Liver (tissue), 9 donors: ENCODE data around the gene RELL2. TPM values are rescaled to one million over a fixed set of nuclear protein-coding genes. Genes with fewer than 3 reads are reported as not detected.

Source experiments
- DNase-seq: peaks from one replicate; pipeline ENCODE4 v3.0.0-alpha.2; 2017; ENCODE audit warnings: low spot score
- H3K27ac ChIP-seq, 2 donors: one replicate each; pipeline ENCODE4 v1.7.0; 2013; ENCODE audit warnings: inconsistent platforms in 2 of 2, low read length in 2 of 2, control low read depth in 1 of 2, low read depth in 1 of 2, mild to moderate bottlenecking in 1 of 2
- H3K27me3 ChIP-seq, 4 donors: one replicate each; pipeline versions ENCODE4 v1.6.1 to v1.7.0; 2013; ENCODE audit warnings: low read length in 3 of 4, inconsistent platforms in 1 of 4, mild to moderate bottlenecking in 1 of 4, moderate library complexity in 1 of 4; ENCODE audit not compliant: control insufficient read depth in 4 of 4, insufficient read depth in 4 of 4
- H3K36me3 ChIP-seq, 4 donors: one replicate each; pipeline versions ENCODE4 v1.6.1 to v1.7.0; 2013; ENCODE audit warnings: low read length in 3 of 4, mild to moderate bottlenecking in 3 of 4, low read depth in 1 of 4, moderate library complexity in 1 of 4; ENCODE audit not compliant: control insufficient read depth in 4 of 4, insufficient read depth in 3 of 4
- H3K4me1 ChIP-seq, 4 donors: one replicate each; pipeline versions ENCODE4 v1.6.1 to v1.7.0; 2013; ENCODE audit warnings: low read length in 3 of 4, mild to moderate bottlenecking in 3 of 4, moderate library complexity in 1 of 4; ENCODE audit not compliant: control insufficient read depth in 4 of 4, insufficient read depth in 4 of 4
- H3K4me3 ChIP-seq, 3 donors: one replicate each; pipeline versions ENCODE4 v1.6.1 to v1.7.0; 2013; ENCODE audit warnings: low read length in 3 of 3, control low read depth in 1 of 3, low read depth in 1 of 3, mild to moderate bottlenecking in 1 of 3
- H3K9ac ChIP-seq, 2 donors: one replicate each; pipeline ENCODE4 v1.7.0; 2013; ENCODE audit warnings: low read length in 2 of 2, mild to moderate bottlenecking in 2 of 2, moderate library complexity in 2 of 2, control low read depth in 1 of 2, low read depth in 1 of 2
- H3K9me3 ChIP-seq, 4 donors: one replicate each; pipeline versions ENCODE4 v1.6.1 to v1.7.0; 2013; ENCODE audit warnings: low read length in 3 of 4; ENCODE audit not compliant: control insufficient read depth in 4 of 4
- FOXA1 ChIP-seq: IDR thresholded peaks from 2 replicates; pipeline ENCODE4 v1.6.1; 2016; ENCODE audit warnings: antibody characterized with exemption
- HNF4A ChIP-seq, 2 donors: conservative IDR thresholded peaks; 2 replicates each; pipeline ENCODE4 v1.6.1; 2016; ENCODE audit warnings: antibody characterized with exemption in 2 of 2, mild to moderate bottlenecking in 2 of 2
- HNF4G ChIP-seq: IDR thresholded peaks from 2 replicates; pipeline ENCODE4 v1.6.1; 2016; ENCODE audit warnings: antibody characterized with exemption
- JUND ChIP-seq, 2 donors: IDR thresholded peaks; 2 replicates each; pipeline ENCODE4 v1.6.1; 2016; ENCODE audit warnings: antibody characterized with exemption in 2 of 2
- NR2F2 ChIP-seq: IDR thresholded peaks from 2 replicates; pipeline ENCODE4 v1.6.1; 2016; ENCODE audit warnings: antibody characterized with exemption
- RAD21 ChIP-seq, 2 donors: IDR thresholded peaks; 2 replicates each; pipeline ENCODE4 v1.6.1; 2016; ENCODE audit warnings: antibody characterized with exemption in 2 of 2, mild to moderate bottlenecking in 2 of 2
- RXRA ChIP-seq, 2 donors: IDR thresholded peaks; 2 replicates each; pipeline ENCODE4 v1.6.1; 2017 to 2018; ENCODE audit warnings: antibody characterized with exemption in 2 of 2, mild to moderate bottlenecking in 1 of 2
- TAF1 ChIP-seq: conservative IDR thresholded peaks from 2 replicates; pipeline ENCODE4 v1.6.1; 2016; ENCODE audit warnings: antibody characterized with exemption, mild to moderate bottlenecking
- YY1 ChIP-seq: IDR thresholded peaks from 2 replicates; pipeline ENCODE4 v1.6.1; 2016; ENCODE audit warnings: antibody characterized with exemption, mild to moderate bottlenecking
- WGBS: extraction: QIAGEN DNeasy Blood & Tissue Kit; methylation state at CpG from one replicate; pipeline ENCODE4 v1.1.7; 2013; 5-methylcytosine and 5-hydroxymethylcytosine counted together
- polyA plus RNA-seq, 2 donors: library from polyadenylated mRNA; stranded (reverse) in 1 of 2; unstranded in 1 of 2; fragments of 200-250 nt in 1 of 2; fragments of >200 nt in 1 of 2; fragmentation: Nextera tagmentation in 1 of 2; extraction: Ambion mirVana in 1 of 2; gene quantifications; one replicate each; pipeline versions ENCODE4 v1.2.1 to v1.2.3, GENCODE V29; 2013 to 2015
- total RNA-seq, 2 donors: library from RNA; depleted of rRNA; stranded (reverse); fragments of >200 nt; gene quantifications; one replicate each; pipeline ENCODE4 v1.2.3, GENCODE V29; 2014
- TF ChIP-seq, protein P1 (sequence below): IDR thresholded peaks from 2 replicates; pipeline ENCODE4 v1.6.1; 2016; ENCODE audit warnings: antibody characterized with exemption, mild to moderate bottlenecking
- TF ChIP-seq, protein P2 (sequence below): IDR thresholded peaks from 2 replicates; pipeline ENCODE4 v1.6.1; 2016; ENCODE audit warnings: antibody characterized with exemption
- donor health status: healthy.
- donor health status: healthy.
- donor health status: healthy.
- donor health status: healthy.
- donor health status: healthy.

RELL2 gene
- total and polyA plus RNA-seq, 4 donors = 0.47 to 1.3 (median 0.88) TPM

- no peak overlapping the region for H3K9ac ChIP-seq
- WGBS = 77% methylated on average over 2 of the region's 2 CpGs
- TF ChIP-seq, protein P1, sequence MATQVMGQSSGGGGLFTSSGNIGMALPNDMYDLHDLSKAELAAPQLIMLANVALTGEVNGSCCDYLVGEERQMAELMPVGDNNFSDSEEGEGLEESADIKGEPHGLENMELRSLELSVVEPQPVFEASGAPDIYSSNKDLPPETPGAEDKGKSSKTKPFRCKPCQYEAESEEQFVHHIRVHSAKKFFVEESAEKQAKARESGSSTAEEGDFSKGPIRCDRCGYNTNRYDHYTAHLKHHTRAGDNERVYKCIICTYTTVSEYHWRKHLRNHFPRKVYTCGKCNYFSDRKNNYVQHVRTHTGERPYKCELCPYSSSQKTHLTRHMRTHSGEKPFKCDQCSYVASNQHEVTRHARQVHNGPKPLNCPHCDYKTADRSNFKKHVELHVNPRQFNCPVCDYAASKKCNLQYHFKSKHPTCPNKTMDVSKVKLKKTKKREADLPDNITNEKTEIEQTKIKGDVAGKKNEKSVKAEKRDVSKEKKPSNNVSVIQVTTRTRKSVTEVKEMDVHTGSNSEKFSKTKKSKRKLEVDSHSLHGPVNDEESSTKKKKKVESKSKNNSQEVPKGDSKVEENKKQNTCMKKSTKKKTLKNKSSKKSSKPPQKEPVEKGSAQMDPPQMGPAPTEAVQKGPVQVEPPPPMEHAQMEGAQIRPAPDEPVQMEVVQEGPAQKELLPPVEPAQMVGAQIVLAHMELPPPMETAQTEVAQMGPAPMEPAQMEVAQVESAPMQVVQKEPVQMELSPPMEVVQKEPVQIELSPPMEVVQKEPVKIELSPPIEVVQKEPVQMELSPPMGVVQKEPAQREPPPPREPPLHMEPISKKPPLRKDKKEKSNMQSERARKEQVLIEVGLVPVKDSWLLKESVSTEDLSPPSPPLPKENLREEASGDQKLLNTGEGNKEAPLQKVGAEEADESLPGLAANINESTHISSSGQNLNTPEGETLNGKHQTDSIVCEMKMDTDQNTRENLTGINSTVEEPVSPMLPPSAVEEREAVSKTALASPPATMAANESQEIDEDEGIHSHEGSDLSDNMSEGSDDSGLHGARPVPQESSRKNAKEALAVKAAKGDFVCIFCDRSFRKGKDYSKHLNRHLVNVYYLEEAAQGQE = no peak
- TF ChIP-seq, protein P2, sequence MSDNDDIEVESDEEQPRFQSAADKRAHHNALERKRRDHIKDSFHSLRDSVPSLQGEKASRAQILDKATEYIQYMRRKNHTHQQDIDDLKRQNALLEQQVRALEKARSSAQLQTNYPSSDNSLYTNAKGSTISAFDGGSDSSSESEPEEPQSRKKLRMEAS = no peak
- no peak for TF ChIP-seq YY1
- TF ChIP-seq RAD21 (IDR thresholded peaks at IDR 0.05) = no peak
- TF ChIP-seq FOXA1 = no peak
- TF ChIP-seq NR2F2 = no peak
- no peak for TF ChIP-seq RXRA (IDR thresholded peaks at IDR 0.05)
- no peaks in the 10 kb centered on the region for H3K27me3 ChIP-seq
- H3K27ac ChIP-seq = no peak overlapping the region
- no peak overlapping the region for H3K4me3 ChIP-seq
- no peak for DNase-seq
- no peaks in the 10 kb centered on the region for H3K9me3 ChIP-seq
- H3K4me1 ChIP-seq = peaks cover 0 to 4% (median 1%) of the 10 kb centered on the region in 4 donors
- peaks cover 0 to 2% (median 0%) of the 10 kb centered on the region in 4 donors for H3K36me3 ChIP-seq
These were observed 17.5 kb downstream of the RELL2 start for GRCh38 chr5:141654298-141654697.

DNA sequence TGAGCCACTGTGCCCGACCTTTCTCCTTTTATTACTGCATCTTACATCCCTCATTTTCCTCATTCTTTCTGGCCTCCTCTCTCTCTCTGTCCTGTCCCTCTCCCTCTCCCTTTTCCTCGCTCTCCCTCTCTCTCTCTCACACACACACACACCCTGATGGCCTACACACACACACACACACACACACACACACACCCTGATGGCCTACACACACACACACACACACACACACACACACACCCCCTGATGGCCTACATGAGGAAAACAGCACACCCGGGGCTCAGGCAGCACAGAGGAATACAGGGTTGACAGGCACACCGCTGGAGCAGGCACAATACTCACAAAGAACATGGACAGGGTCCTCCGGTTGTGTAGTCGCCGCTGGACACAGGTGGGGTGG, 18.2 kb downstream of the RELL2 start:
- H3K27ac ChIP-seq = no peak overlapping the region
- H3K4me1 ChIP-seq = peaks cover 0 to 4% (median 1%) of the 10 kb centered on the region in 4 donors
- peaks cover 0 to 2% (median 0%) of the 10 kb centered on the region in 4 donors for H3K36me3 ChIP-seq
- no peaks in the 10 kb centered on the region for H3K9me3 ChIP-seq
- H3K9ac ChIP-seq = no peak overlapping the region
- WGBS = 87% methylated on average over 7 of the region's 7 CpGs
- H3K27me3 ChIP-seq = no peaks in the 10 kb centered on the region
- no peak for DNase-seq
- TF ChIP-seq HNF4G = no peak
- TF ChIP-seq HNF4A (conservative IDR thresholded peaks at IDR 0.05) = no peak
- no peak for TF ChIP-seq YY1
- no peak overlapping the region for H3K4me3 ChIP-seq

DNA sequence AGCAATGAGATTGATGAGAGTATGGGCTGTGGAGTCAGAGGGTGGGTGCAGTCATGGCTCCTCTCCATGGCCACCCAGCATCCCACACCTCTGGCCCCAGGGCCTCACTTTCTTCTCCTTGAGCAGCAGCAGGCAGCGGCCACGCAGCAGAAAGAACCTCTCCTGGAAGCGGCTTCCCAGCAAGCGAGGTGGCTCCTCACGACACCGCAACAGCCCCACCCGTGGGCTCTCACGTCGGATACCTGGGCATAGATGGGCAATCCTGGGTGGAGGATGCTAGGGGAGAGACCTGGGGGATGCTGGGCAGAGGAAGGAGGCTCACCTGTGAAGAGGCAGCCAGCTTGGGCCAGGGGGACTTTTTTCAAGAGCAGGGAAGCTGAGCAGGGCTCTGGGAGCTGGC, 19.6 kb downstream of the RELL2 start:
- no peak for DNase-seq
- Histone ChIP-seq H3K4me3 (no peak overlapping the region), H3K27ac (no peak overlapping the region), H3K27me3 (no peaks in the 10 kb centered on the region), H3K9me3 (no peaks in the 10 kb centered on the region), H3K4me1 (no peaks in the 10 kb centered on the region), H3K9ac (no peak overlapping the region), H3K36me3 (peaks cover 0 to 2% (median 0%) of the 10 kb centered on the region in 4 donors)
- TF ChIP-seq FOXA1 (no peak), NR2F2 (no peak), JUND (IDR thresholded peaks at IDR 0.05) (no peak), TAF1 (no peak)
- TF ChIP-seq, protein P1 = no peak
- WGBS = 92% methylated on average over 9 of the region's 9 CpGs
